ENCODE results near the gene ABHD4.
A peak's percentile ranks its signal among the peaks of the same experiment; 100 is the strongest.
"Not testable (repeated sequence)": the region's sequence is repeated elsewhere in the genome, so short reads cannot be mapped to it uniquely, and the experiment has no call there.

The ABHD4 gene

GRCh38 chr14:22598099-22598895, at the start of gene ABHD4:
Gene ABHD4, plus strand, starts transcription at chr14:22598300. Its CDS starts 7 bp downstream, at chr14:22598307.
- peak; percentile 50 for DNase-seq

DNA sequence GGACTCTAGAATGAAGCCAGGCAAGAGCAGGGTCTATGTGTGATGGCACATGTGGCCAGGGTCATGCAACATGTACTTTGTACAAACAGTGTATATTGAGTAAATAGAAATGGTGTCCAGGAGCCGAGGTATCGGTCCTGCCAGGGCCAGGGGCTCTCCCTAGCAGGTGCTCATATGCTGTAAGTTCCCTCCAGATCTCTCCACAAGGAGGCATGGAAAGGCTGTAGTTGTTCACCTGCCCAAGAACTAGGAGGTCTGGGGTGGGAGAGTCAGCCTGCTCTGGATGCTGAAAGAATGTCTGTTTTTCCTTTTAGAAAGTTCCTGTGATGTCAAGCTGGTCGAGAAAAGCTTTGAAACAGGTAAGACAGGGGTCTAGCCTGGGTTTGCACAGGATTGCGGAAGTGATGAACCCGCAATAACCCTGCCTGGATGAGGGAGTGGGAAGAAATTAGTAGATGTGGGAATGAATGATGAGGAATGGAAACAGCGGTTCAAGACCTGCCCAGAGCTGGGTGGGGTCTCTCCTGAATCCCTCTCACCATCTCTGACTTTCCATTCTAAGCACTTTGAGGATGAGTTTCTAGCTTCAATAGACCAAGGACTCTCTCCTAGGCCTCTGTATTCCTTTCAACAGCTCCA, 48.7 kb upstream of the ABHD4 start:
- no peak for DNase-seq

GRCh38 chr14:22549981-22550673, 48.0 kb upstream of the ABHD4 start:
- DNase-seq: peak; percentile 60

- no peak for DNase-seq
Measured at GRCh38 chr14:22551605-22551997, 46.5 kb upstream of the ABHD4 start.

DNA sequence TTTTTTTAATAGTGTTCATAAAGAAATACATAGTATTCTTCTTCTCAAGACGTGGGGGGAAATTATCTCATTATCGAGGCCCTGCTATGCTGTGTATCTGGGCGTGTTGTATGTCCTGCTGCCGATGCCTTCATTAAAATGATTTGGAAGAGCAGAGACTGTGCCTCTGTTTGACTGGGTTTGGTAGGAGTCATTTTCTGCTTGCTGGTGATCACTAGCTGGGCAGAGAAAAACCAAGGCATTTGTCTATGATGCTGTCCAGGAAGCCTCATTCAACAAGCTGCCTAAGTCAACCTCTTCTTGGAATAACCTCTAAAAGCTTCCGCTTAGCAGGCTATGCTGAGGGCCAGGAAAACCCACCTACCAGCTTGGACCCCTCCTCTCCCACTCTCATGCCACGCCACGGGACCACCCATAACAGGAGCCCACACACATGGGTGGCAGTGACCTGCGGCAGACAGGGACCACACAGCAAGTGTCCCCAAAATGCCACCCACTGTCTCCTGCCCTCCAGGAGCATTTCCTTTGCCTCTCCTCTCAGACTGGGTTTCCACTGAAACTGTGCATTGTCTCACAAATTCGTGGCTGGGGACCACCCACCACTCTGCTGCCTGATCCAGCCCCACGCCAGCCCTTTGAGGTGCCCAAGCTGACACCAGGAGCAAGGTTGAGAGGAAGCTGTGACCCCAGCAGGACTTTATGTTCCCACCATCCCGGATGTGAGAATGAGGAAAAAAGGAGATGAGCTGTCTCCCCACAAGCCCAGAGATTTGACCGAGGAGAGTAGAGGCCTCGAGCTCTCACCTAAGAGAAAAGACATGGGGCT, 45.9 kb upstream of the ABHD4 start:
- no peak for DNase-seq

DNA sequence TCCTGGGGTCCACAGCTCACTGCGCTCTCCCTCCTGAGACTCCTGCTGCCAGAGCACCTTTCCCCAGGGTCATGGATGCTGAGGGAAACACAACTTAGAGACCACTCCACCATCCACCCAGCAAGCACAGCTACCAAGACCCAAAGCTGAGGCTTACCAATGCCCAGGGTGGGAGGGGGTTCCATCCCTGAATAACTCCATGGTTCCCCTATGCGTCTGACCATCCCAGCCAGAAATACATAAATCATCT, 45.3 kb upstream of the ABHD4 start:
- no peak for DNase-seq

GRCh38 chr14:22553445-22553844, 44.7 kb upstream of the ABHD4 start:
- no peak for DNase-seq

GRCh38 chr14:22553861-22554497, 44.1 kb upstream of the ABHD4 start:
- DNase-seq: not testable (repeated sequence)

- no peak for DNase-seq
Measured at GRCh38 chr14:22554498-22555383, 43.4 kb upstream of the ABHD4 start.

GRCh38 chr14:22555384-22556011, 42.6 kb upstream of the ABHD4 start:
- DNase-seq: peak; percentile 68

DNA sequence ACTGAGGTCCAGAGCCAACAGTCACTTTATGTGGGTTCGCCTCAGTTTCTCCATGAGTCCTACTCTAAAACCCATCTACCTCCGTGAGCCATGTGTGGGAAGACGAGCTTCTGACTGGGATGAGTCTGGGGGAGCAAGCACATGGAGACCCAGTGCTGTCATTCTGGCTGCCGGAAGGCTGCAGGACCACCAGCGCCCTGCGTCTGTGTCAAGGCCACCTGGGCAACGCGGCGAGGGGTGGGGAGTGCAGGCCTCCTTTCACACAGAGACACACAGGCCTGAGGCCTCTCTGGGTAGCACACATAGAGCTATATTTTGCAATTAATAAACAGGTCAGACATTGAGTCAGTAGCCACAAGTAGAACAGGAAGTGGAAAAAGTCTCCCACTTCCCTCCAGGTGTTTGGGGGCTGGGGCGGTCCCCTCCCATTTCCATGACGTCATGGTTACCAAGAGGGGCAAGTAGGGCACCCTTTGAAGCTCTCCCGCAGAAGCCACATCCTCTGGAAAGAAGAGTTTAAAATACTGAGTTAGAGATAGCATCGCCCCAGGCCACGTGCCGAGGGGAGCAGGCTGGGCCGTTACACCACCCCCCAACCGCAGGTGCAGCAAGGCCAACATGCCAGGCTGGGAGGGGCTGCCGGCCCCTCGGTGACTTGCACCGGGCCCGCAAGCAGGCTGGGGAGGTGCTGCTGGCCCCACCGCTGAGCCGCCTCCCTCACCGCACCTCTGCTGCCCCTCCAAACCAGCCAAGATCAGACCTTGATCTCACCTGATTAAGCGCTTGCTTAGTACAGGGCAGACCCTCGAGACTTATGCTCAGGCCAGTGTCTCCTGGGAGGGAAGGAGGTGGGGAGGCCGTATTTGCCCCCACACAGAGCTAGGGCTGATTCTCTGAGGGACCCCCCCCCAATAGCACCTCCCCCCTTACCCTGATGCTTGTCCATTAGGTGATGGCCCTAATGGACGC, 41.8 kb upstream of the ABHD4 start:
- peak; percentile 90 for DNase-seq

- peak; percentile 97 for DNase-seq
Measured at GRCh38 chr14:22556990-22557623, 41.0 kb upstream of the ABHD4 start.

- DNase-seq: no peak
Measured at GRCh38 chr14:22557846-22558220, 40.3 kb upstream of the ABHD4 start.

DNA sequence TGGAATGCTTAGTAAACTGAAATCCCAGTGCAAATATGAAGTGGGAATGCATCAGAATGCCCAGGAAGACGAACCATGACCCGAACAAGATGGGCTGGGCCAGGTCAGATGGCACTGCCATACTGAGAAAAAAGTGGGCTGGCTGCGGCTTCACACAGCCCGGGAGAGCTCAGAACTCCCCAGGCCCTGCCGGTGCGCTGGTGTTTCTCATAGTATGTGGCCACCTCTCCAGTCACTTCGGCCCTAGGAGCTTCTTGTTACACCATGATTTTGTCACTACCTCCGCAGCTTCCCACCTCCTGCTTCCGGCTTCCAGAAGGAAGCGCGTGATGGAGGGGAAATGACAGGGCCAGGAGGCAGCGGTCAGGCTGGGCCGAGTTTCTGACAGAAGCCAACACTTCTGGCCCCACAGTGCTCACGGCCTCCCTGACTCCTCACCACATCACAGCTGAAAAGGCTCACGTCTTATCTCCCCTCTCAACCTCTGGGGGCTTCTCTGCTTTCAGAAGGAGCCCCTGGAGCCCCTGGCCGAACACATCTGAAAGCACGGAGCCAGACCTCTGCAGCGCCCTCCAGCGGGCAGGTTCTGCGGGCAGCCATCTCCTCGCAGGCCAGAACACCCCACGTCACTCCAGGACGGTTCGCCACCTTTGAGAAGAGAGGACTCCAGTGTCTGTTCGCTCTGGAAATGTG, 39.7 kb upstream of the ABHD4 start:
- DNase-seq: peak; percentile 59

DNA sequence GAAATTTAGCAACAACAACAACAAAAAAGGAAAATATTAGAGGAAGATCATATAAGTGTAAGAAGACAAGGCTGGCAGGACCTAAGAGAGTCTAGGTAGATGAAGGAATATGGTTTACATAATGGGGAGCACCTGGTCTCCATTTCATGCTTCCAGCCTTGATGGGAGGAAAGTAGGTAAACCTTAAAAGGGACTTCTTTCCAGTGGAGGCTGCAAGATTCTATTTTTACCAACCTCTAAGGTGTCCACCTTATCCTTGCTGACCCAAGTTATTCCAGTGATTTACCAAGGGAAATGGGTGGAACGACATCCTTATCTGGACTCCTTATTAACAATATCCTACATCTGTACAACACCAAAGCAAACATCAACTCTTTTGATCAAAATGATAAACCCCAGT, 39.1 kb upstream of the ABHD4 start:
- no peak for DNase-seq

GRCh38 chr14:22560662-22561365, 37.3 kb upstream of the ABHD4 start:
- DNase-seq: no peak

GRCh38 chr14:22561366-22561660, 36.8 kb upstream of the ABHD4 start:
- no peak for DNase-seq
